ENCODE measurements around the gene PRCD.
"Not testable (repeated sequence)": the region's sequence is repeated elsewhere in the genome, so short reads cannot be mapped to it uniquely, and the experiment has no call there.

Gene PRCD

DNA sequence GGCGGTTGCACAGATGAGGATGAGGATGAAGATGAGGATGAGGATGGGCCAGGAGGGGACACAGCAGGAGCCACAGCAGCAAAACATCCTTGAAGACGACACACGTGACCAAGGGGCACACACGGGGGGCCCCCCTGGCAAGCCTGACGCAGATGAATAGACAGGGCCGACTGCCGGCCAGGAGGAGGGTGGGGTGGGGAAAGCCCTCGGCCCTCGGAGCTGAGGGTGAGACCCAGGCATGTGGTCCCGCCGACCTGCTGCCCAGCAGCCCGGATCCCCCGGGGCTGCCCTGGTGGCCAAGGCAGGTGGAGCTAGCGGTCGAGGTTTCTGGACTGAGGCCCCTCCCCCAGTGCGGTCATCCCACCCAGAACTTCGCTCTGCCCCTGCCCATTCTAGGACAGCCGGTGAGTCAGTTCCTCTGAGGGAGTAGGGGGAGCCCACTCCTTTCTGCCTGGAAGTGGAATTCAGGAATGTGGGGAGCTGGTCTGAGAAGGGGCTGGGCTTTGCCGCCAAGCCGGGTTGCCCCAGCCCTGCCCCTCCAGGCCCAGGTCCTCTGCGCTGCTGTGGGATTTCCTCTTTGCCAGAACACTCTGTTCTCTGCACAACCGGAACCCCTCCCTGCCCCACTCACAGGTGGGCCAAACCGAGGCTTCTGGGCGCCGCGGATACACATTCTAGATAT, 12.3 kb upstream of the PRCD start:
- peak; percentile 27 for DNase-seq (ENCODE audit: low read depth)

DNA sequence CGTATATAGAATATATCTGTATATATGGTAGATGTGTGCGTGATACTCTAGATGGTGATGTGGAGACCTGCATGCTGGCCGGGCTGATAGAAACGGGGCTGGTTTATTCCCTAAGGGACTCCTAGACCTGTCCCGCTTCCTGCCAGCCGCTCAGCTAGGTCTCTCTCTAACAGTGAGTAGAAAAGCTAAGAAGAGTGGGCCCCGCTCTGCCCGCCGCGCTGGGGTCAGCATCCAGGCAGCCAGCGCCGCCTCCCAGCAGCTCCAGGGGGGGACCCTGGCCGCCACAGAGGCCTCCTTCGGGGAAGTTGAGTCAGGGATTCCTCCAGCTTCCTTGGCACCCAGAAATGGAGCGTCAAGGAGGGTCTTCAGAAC, 11.7 kb upstream of the PRCD start:
- DNase-seq (ENCODE audit: low read depth) = no peak

DNA sequence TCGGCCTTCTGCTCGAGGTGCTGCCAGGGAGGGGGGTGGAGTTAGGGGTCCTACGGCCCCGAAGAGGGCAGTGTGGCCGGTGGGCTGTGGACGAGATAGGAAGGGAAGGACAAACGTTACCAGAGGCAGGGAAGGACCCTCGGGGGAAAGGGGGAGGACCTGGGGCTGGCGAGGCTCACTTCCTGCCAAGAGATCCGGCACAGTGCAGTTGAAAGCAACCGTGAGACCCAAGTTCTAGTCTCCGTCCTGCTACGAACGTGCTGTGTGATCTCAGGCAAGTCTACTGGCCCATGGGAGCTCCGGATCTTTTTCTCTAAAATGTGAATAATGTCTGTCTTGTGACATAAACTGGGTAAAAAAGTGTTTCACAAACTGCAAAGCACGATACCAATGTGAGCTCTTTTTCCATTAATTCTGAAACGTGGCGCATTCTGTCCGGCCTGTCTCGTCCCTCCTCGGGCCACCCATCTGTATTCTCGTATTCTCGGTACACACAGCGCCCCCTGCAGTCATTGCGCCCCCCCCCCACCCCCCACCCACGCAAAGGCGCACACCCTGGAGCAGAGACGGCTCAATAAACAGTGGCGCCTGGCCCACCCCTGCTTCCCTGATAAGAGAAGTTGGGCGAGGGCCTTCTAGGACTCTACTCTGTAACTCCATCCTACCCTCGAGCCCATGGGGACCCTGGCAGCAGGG, 11.2 kb upstream of the PRCD start:
- no peak for DNase-seq (ENCODE audit: low read depth)

DNA sequence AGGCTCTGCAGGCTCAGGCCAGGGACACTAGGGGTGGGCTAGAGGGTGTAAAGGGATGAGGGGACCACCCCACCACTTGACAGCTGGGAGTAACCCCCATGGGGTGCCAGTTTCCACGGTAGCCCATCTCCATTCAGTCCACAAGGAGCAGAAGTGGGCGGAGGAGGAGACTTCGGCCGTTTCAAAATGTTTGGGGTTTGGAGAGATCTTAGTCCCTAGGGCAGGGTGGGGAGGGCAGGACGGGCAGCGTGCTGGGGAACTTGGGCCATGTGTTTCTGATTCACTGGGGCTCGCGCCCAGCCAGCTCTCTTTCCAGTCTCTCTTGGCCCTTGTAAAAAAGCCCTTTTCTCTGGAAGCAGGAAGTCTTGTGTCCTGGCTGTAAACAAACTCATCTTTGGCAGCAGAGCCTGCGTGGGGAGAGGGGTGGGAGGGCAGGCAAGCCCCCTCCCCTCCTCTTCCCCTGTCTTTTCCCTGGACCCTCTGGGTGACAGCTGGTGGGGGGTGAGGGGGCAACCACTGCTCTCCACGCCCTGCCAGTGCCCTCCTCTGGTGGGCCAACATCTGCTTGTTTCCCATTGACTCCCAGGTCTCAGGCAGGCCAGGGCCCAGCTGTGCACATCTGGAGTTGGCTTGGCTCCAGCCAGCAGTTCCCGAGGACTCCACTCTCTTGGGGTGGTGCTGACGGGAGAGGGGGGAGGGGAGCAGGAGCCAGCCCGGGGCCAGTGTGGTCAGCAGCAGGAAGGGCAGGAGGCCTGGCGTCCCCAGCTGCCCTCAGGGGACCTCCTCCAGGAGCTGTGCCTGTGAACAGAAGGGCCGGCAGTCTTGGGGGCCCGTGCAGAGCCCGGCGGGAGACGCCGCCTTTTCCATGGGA, 10.4 kb upstream of the PRCD start:
- DNase-seq (ENCODE audit: low read depth) = no peak

DNA sequence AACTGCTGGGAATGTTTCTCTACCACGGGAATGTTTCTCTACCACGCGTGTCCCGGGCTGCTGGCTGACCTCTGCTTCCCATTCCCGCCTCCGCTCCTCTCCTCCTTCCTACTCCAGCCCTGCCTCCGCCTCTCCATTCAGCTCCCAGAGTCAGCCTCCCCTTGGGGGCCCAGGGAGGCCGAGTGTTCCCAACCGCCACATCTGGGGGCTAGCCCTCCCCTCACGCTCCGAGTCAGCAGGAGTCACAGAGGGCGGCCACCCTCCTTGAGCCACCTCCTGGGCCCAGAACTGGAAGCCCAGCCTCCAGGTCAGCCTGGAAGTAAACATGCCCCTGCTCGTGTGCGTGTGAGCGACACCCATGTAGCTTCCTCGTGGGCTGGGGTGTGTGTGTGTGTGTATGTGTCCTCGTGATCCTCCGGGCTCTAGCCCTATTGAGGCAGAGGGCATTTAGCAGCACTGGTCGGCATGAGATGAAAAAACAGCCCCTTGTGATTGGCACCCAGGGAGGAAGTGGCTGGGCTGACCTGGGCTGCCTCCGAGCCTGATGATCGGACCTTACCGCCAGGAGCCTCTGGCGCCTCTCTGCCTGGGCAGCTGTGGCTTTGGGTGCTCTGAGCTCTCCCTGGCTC, 9.6 kb upstream of the PRCD start:
- DNase-seq (ENCODE audit: low read depth) = no peak

DNA sequence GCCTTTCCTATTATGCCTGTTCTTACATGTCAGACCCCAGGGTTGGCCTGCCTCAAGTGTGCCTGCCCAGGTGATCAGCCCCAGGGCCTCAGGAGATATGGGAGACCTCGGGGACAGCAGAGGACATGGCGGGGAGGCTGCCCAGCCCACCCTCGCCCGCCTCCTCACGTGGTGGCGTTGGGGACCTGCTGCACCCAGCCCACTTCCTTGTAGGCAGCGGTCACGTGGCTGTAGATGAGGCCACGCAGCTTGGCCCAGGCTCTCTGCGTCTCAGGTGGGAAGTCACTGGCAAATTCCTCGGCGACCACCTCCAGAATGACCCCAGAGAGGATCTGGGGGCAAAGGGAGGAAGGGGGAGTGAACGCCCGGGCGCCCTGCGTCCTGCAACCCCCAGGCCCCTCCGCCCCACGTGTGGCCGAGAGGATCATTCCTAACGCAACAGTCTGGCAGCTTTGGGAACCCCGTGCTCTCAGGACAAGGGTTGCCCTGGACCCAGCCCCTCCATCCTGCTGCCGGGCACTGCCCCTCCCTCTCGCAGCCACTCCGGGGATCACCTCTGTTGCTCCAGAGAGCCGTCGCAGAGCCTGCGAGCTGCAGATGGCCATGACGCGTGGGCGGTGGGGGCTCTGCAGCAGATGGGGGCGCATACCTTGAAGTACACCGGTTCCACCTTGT, 8.9 kb upstream of the PRCD start:
- DNase-seq (ENCODE audit: low read depth) = no peak

DNA sequence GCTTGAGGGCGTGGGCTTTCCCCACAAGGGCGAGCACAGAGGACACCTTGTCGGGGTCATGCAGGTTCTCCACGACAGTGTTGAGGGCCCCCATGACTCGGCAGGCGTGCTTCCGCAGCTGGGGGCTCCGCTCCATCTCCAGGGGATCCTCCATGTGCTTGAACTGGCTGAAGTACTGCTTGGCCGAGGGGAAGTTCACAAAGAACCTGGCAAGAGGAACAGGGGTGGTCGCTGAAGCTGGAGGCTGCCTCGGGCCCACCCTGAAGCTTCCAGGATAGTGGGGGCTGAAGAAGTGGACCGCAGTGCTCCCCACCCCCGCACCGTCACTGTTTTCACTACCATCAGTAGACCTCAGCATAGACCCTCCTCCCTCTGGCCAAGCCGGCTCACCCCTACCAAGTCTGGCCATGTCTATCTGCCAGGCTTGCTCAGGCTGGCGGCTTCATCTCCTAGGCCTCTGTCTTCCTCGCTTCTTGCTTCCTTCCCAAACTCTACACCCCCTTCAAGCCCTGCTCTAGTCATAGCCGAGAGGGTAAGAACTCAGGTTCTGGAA, 8.3 kb upstream of the PRCD start:
- DNase-seq (ENCODE audit: low read depth) = no peak

DNA sequence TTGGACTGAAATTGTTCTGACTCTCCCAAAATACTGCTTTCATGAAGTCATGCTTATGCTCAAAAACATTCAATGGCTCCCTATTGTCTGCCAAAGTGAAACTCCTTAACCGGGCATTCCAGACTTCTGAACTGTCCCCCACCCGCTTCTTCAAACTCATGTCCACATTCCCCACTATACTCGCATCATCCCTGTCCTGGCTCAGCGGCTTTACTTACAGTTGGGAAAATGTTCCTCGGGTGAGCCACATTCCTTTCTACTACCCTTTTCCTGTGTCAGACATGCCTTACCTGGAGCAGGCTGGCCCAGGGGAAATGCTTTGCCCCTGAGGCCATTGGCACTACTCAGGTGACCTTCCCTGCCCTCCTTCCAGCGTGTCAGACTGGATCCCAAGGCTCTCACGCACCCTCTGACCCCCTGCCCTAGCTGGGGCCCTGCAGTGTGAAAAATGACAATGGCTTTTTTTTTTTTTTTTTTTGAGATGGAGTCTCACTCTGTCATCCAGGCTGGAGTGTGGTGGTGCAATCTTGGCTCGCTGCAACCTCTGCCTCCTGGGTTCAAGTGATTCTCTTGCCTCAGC, 7.7 kb upstream of the PRCD start:
- no peak for DNase-seq (ENCODE audit: low read depth)

DNA sequence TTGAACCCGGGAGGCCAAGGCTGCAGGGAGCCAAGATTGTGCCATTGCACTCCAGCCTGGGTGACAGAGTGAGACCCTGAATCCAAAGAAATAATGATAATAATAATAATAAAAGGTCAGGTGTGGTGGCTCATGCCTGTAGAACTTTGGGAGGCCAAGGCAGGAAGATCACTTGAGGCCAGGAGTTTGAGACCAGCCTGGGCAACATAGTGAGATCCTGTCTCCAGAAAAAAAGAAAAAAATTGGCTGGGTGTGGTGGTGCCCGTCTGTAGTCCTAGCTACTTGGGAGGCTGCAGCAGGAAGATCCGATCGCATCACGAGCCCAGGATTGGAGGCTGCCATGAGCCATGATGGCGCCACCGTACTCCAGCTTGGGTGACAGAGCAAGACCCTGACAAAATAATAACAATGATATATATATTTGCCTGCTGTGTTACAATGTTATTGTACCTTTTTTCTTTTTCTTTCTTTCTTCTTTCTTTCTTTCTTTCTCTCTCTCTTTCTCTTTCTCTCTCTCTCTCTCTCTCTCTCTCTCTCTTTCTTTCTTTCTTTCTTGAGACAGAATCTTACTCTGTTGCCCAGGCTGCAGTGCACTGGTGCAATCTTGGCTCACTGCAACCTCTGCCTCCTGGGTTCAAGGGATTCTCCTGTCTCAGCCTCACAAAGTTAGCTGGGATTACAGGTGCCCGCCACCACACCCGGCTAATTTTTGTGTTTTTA, 6.0 kb upstream of the PRCD start:
- not testable (repeated sequence) for DNase-seq (ENCODE audit: low read depth)

DNA sequence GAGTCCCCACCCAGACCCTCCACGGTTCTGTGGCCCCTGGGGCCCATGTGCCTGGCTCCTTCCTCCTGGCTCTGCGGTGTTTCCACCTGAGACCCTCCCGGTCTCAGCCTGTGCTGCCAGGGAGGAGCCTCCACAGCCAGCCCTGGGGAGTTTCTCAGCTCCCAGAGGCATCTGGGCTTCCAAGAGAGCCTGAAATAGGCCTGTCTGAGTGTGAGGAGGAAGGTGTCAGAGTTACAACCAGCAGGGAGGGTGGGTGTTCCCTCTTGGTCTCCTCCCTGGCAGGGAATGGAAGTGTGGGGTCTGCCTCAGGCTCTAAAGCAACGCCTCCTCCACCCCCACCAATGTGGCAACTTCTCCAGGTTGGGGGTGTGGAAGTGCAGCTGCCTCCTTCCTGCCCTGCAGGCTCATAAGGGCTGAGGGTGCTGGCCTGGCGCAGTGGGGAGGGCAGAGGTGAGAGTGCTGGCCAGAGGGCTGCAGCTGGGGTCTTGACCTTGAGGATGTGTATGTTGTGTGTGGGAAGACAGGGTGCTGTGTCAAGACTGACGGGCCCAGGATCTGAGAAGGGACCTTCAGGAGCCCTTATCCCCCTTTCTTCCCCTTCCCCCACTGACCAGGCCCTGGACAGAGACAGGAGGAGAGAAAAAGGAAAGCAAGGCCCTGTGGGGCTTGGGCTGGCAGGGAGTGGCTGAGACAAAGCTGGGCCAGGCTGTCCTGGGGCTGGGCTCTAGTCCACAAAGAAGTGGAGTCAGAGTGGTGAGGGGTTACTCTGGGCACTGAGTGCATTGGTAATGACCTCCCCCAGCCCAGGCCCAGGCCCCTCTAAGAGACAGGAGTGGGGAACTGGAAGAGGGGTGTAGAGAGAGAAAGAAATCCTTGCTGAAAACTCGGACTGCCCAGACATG, 4.8 kb upstream of the PRCD start:
- no peak for DNase-seq (ENCODE audit: low read depth)

DNA sequence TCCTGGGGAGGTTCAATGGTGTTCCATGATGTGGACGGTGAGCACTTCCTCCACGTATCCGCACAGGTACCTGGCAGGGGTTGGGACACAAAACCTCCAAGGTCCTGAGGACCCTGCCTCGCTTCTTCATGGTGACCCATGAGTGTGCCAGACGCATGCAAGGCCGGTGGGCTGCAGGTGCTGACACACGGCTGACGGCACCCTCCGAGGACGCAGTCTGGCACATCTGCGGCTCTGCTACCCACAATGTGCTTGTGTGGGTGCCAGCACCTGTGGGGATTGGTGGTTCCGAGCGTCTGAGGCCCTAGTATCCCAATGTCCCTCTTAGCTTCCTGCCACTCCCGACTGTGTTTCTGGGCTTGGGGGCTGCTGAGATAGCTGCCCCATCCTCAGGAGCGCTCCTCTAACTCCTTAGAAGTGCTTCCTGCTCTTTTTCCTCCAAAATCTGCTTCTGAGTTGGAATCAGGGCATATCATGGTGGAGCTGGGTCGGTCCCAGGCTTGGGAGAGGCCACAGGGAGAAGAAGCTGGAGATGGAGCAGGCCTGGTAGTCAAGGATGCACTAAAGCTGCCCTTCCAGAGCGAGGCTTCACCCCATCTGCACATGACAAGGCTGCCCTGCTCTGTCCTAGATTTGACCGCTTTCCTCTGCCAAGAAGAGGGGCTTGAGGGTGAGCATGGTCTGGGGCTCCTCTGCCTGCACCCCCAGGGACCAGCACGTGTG, 3.9 kb upstream of the PRCD start:
- DNase-seq (ENCODE audit: low read depth) = no peak

DNA sequence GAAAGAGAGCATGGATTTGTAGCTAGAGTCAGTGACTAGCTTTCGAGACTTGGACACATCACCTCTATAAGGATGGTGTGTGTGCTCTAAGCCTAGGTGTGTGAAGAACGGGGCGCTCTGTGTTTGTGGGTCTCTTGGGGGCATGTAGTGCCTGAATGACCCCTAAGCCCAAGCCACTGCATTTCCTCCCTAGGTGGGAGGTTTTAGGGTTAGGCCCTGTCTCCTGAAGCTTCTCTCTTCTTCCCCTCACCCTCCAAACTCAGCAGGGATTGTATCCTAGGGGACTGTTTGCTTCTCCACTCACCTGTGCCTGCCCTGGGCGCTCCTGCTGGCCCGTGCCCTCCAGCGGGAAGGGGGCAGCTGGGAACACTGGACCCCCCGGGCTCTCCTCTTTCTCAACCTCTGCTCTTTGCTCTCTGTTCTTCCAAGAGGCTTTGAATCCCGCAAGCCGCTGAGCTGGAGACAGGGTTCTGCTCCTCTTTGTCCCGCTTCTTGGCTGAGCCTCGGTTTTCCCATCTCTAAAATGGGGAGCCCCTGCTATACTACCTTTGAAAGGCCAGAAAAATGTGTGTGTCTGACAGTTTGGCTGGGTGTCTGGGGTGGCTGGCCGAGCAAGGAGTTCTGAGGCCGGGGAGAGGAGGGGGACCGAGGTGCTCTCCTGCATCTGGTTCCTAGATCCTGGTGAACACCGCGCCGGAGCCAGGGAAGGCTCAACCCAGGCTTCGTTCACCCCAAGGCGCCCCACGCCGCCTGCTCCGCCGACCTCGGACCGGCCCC, 3.1 kb upstream of the PRCD start:
- DNase-seq (ENCODE audit: low read depth) = no peak

DNA sequence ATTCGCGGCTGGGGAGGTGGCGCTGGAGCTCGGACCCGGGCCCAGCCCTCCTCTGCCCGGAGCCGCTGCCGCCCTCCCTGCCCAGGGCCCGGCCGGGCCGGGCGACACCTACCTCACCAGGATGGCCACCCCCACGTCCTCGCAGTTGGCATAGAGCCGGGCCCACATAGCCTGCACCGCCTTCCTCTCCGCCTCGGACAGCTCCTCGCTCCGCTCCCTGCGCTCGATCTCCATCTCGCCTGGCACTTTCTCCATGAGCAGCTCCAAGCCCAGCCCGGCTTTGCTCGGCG, 2.6 kb upstream of the PRCD start:
- DNase-seq (ENCODE audit: low read depth) = no peak

DNA sequence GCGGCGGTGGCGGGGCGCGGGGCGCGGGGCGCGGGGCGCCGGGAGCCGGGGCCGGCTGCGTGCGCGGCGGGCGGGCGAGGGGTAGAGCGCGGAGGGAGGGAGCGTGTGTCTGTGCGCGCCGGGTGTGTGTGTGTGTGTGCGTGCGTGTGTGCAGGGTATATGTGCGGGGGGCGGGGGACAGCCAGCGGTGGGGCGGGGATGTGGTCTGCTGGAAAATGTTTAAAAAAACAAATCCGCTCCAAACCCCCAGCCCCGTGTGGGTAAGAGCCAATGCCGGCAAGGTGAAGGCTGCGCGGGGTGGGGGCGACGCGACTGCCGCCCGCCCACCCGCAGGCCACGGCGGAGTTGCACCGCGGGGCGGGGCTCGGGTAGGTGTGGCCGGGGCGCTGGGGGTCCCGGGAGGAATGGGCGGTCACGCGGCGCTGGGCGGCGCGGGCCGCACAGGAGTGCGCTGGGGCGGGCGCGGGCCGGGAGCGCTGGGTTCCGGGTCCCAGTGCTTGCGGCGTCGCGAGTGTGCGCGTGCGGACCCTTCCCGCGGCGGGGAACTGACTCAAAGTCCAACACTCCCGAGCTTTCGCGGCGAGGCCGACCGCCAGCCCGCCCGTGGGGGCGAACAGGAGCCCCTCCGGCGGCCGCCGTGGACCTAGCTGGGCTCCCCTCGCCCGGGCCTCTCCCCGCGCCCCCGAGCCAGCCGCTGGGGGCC, 2.1 kb upstream of the PRCD start, which contains the start of gene CYGB:
TSS of gene CYGB (minus strand) at position 132 of the 703 bp plus-strand sequence. CDS start 167 bp downstream, outside the sequence.
- DNase-seq (ENCODE audit: low read depth) = no peak

DNA sequence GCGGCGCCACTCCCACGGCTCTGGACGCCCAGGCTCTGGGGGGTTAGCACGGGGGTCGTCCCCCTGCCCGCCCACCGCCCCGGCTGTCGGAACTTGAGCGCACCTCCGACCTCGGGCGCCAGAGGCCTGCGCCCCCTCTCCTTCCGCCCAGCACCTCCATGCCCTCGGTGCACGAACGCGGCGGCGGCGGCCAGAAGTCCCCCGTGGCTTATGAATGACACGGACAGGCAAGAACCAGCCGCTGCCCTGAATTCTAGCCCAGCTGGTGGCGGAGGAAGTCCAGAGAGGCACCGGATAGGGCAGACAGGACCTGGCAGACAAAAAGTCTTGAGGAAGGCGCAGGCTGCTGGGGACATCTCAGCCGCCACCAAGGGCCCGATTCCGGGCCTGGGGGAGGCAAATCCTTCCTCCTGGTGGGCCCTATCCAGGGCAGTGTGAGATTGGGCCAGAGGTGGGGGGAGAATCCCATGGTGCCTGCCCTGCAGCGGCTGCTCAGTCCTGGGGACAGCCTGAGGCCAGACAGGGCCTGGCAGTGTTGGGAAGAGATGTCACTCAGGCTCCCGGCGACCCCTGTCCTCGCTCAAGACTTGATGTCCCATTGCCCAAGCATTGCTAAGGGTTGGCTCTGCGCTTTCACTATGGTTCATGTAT, 1.4 kb upstream of the PRCD start:
- no peak for DNase-seq (ENCODE audit: low read depth)

DNA sequence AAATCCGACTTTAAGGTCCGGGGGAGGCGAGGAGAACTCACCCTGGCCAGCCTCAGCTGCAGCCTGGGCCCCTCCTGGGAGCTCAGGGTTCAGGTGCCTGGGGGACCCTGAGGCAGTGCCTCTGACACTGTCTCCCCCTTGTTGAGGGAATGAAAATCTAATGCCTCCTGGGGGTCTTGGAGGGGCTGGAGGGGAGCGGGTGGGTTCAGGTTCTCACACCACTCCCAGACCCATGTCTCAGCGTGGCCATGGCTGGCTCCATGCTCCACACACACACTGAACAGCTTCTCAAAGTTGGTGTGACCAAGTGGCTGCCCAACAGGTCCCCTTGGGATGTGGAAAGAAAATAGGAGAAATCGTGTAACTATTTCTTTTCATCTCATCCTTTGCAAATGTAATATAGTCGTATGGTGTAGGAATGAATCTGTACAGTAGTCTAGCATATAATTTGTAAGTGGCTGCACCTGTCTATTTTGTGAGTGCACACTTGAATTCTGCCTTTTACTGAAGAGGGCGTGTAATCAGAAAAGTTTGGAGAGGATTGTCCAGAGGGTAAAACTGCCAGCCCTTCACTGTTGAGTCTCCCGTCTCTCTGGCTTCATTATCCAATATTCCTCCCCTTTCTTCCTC, 788 bp upstream of the PRCD start:
- DNase-seq (ENCODE audit: low read depth) = no peak

Measured in stimulated activated CD4-positive, alpha-beta T cell treated with anti-CD3 and anti-CD28 coated beads, Interleukin-2, amount 100 ng/mL, for 4 hours (primary cell).